WI38 (cell line): ENCODE results near the gene HHIP.
"Not testable (repeated sequence)": the region's sequence is repeated elsewhere in the genome, so short reads cannot be mapped to it uniquely, and the experiment has no call there.

ENCODE experiments used
- H3K4me3 ChIP-seq: 2 replicates; pipeline ENCODE4 v1.5.1; 2011; ENCODE audit warnings: low read depth, mild to moderate bottlenecking, control low read depth, low read length
- CTCF ChIP-seq: IDR thresholded peaks from 2 replicates; pipeline ENCODE4 v1.5.1; 2012; ENCODE audit warnings: low read depth, mild to moderate bottlenecking, control low read depth, low read length

The HHIP gene

GRCh38 chr4:144748814-144749555 lies 103.0 kb downstream of the HHIP start:
- TF ChIP-seq CTCF: no peak
- H3K4me3 ChIP-seq: no peak overlapping the region

GRCh38 chr4:144750348-144750747 lies 104.4 kb downstream of the HHIP start:
- no peak for TF ChIP-seq CTCF
- H3K4me3 ChIP-seq: no peak overlapping the region

DNA sequence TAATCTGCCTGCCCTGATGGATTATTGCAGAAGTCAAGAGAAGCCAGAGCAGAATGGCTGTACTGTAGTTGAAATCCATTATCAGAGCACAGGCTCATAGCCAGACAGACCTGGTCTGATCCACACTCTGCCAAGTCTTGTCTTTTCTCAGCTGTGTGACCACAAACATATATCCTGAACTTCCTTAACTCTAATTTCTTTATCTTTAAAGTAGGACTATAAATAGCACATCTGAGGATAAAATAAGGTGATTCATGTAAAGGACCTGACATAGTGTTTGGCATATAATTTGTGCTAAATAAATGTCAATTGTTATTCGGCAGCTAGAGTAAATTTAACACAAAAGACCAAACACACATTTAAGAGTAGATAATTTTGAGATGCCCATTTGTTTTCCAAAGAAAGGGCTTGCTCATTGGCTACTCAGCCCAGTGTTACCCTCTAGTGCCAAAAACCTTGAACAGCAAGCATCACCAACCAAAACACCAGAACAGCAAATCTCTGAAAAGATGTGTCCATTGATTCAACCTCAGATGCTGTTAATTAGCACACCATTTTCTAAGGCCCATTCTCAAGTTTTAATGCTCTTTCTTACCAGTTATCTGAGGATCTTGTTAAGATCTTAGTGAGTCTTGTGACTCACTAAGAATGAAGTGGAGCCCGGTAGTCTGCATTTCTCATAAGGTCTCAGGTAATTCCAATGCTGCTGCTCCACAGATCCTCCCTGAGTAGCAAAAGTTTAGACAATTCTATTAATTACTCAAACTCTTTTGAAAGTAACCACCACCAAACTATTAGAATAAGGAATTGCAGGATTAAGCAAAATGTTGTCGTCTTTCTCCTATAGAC lies 108.8 kb downstream of the HHIP start:
- H3K4me3 ChIP-seq: no peak overlapping the region
- TF ChIP-seq CTCF: peak; percentile 16; the same call in 1 of the 2 replicates

DNA sequence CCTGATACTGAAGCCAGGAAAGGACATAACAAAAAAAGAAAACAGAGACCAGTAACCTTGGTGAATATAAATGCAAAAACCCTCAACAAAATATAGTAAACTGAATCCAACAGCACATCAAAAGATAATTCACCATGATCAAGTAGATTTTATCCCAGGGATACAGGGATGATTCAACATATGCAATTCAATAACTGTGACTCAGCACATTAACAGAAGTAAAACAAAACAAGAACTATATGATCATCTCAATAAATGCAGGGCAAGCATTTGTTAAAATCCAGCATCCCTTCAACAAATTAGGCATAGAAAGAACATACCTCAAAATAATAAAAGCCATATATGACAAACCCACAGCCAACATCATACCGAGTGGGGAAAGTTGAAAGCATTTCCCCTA lies 112.0 kb downstream of the HHIP start:
- no peak for TF ChIP-seq CTCF
- H3K4me3 ChIP-seq: no peak overlapping the region

GRCh38 chr4:144768809-144769208 lies 122.9 kb downstream of the HHIP start:
- not testable (repeated sequence) for H3K4me3 ChIP-seq

GRCh38 chr4:144778364-144778763 lies 132.4 kb downstream of the HHIP start:
- no peak for TF ChIP-seq CTCF
- no peak overlapping the region for H3K4me3 ChIP-seq

GRCh38 chr4:144782345-144782744 lies 136.4 kb downstream of the HHIP start:
- TF ChIP-seq CTCF: no peak
- no peak overlapping the region for H3K4me3 ChIP-seq
